HG02870 (cell line): ENCODE data around the gene ADGRF1.
A peak's percentile ranks its signal among the peaks of the same experiment; 100 is the strongest.
"Not testable (repeated sequence)": the region's sequence is repeated elsewhere in the genome, so short reads cannot be mapped to it uniquely, and the experiment has no call there.

Experiments used
- ATAC-seq: cut with Tn5 transposase; IDR thresholded peaks from one replicate; pipeline ENCODE4 v1.9.1; 2021; ENCODE audit warnings: mild to moderate bottlenecking, moderate library complexity; ENCODE audit not compliant: unreplicated experiment

The ADGRF1 gene

DNA sequence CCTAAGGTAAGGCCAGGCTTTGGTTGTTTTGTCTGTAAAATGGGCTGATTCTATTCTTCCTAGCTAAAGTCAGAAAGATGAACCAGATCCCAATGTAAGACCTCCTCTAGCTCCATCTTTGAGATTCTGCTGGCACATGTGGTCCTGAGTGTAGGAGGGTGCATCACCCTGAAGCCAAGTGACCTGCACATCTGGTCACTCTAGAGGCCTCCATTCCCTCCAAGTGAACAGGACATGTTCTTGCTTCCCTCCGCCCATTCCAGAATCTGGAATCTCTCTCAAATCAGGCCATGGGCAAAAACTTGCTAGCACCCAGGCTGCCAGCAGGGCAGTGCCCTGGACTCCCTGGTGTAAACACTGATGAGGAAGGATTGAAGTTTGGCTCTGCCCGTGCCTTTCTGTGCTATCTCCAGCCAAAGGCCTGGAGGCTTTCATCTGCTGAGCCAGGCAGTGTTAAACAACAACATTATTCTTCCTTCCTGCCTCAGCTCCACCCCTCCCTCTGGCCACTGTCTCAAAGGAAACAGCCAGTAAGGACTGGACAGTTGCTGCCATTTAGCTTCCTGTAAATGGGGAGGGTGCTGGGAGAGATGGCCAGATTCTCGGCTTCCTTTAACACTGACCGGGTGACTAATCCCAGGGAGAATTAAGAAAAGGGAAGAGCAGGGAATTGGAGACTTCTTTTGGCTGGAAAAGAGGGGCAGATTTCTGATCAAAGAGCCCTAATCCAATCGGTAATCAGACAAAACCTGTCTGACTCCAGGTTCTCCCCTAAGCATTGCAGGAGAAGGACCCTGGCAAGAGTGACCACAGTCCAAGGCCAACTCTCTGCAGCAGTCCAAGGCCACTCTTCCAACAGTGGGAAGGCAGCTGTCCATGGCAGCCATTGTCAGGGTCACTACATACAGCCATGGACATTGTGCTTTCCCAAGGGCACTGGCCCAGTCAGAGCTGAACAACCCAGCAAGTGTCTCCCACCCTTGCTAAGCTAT lies 19.5 kb upstream of the ADGRF1 start:
- ATAC-seq: no peak

- no peak for ATAC-seq
Observed at GRCh38 chr6:47059216-47059885, 17.2 kb upstream of the ADGRF1 start.

GRCh38 chr6:47057830-47058540 lies 15.9 kb upstream of the ADGRF1 start:
- ATAC-seq: no peak

DNA sequence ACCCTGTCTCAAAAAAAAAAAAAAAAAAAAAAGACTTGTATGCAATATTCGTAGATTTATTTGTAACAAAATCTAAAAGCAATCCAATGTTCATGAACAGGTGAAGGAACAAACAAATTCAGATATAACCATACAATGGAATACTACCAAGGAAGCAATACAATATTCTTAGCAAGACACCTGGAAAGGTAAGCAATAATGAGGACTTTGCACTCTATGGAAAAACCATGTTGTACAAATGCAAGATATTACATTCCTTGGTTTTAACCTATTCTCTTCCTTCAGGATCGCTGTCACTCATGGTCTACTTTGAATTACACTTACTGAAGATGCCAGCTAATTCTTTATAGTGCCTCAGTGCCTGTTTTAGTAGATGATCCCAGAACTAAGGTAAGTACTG lies 14.7 kb upstream of the ADGRF1 start:
- no peak for ATAC-seq

GRCh38 chr6:47054302-47054701 lies 12.2 kb upstream of the ADGRF1 start:
- not testable (repeated sequence) for ATAC-seq

DNA sequence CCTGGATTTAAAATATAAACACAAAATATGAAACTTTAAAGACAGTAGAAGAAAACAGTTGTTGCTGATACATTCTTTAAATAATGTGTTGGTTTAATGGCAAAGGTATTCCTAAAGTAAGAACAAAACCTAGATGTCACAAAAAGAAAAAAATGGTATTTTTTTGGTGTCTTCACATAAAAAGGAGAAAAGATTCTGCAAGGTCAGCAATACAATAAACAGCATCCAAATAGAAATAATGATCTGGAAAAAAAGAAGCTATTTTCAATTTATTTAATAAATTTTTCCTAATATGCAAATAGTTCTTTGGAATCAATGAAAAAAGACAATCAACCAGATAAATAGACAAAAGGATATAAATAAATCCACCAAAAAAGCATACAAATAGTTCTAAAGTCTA lies 6.5 kb upstream of the ADGRF1 start:
- ATAC-seq: no peak

GRCh38 chr6:47047479-47048407 lies 5.6 kb upstream of the ADGRF1 start:
- peak; percentile 87 for ATAC-seq

- ATAC-seq: no peak
Observed at GRCh38 chr6:47047097-47047478, 5.0 kb upstream of the ADGRF1 start.

DNA sequence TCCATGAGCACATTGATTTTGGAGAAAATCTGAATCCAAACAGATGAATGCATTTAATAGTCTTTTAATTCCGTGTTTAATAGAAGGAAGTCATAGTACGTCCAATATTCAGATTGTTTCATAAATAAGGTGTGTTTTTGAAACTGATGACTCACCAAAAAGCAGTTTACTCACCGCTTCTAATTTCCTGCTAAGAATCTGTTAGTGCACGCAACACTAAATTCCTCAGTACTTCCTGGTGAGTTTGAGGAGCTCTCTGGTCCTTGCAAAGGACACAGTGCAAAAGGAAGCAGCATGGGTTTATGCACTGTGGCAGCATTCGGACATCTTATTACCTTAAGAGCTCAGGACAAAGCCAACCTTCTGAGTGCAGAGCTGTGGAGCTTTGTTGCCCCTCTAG lies 2.3 kb upstream of the ADGRF1 start:
- no peak for ATAC-seq

DNA sequence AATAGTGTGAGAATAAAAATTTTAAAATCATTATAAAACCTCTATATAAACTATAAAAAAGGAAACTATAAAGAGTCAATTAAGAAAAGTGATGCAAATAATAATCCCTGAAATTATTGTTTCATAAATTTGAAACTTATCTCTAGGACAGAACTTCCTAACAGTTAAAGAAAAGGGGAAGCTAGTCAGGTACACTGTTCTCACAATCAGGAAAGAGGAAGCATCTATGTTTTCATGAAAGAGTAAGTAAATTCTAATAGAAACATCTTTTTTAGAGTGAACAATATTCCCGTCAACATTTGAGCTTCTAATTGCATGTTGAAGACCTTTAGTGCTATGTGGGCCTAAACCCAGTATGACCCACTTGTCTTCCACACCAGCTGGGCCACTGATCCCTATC lies 1.2 kb upstream of the ADGRF1 start:
- ATAC-seq: no peak

DNA sequence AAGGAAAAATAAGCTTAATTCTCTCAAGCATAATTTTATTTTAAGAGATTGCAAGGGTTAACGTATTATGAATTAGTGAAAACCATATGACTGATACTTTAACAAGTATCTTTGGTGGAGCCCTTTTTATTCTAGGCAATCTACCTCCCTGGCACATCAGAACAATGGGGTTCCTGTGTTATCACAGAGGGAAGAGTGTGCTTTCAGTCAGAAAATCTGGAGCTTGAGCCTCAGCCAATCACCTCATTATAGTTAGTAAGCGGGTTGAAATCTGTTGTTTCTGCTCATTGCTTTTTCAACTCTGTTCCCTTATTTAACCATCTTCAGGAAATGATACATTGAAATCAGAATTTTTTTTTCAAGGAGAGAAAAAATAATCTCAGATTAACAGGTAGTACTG lies 391 bp downstream of the ADGRF1 start:
- no peak for ATAC-seq

GRCh38 chr6:47034926-47035325 lies 7.2 kb downstream of the ADGRF1 start:
- no peak for ATAC-seq

GRCh38 chr6:47034421-47034820 lies 7.7 kb downstream of the ADGRF1 start:
- ATAC-seq: no peak

GRCh38 chr6:47032974-47033765 lies 9.0 kb downstream of the ADGRF1 start:
- no peak for ATAC-seq

- ATAC-seq: no peak
Observed at GRCh38 chr6:47031656-47032055, 10.5 kb downstream of the ADGRF1 start.

- ATAC-seq: no peak
Observed at GRCh38 chr6:47029865-47030561, 12.1 kb downstream of the ADGRF1 start.

GRCh38 chr6:47028835-47029360 lies 13.2 kb downstream of the ADGRF1 start:
- ATAC-seq: no peak

- ATAC-seq: no peak
Observed at GRCh38 chr6:47027315-47027714, 14.8 kb downstream of the ADGRF1 start.

GRCh38 chr6:47026679-47027078 lies 15.5 kb downstream of the ADGRF1 start:
- no peak for ATAC-seq
